ENCODE results near the gene ZNF366.

Gene ZNF366

GRCh38 chr5:72543811-72544210 lies 36.6 kb upstream of the ZNF366 start:
- no peak for TF ChIP-seq CTCF (IDR thresholded peaks at IDR 0.05; ENCODE audit: low read depth, low read length, missing control alignments)
- H3K4me3 ChIP-seq (ENCODE audit: low read depth, low read length), result no peak overlapping the region
- DNase-seq (ENCODE audit: low read depth), result no peak

- no peak overlapping the region for H3K4me3 ChIP-seq (ENCODE audit: low read depth, low read length)
- no peak for DNase-seq (ENCODE audit: low read depth)
- TF ChIP-seq CTCF (IDR thresholded peaks at IDR 0.05; ENCODE audit: low read depth, low read length, missing control alignments), result no peak
Observed at GRCh38 chr5:72543365-72543764, 36.2 kb upstream of the ZNF366 start.

- no peak overlapping the region for H3K4me3 ChIP-seq (ENCODE audit: low read depth, low read length)
- DNase-seq (ENCODE audit: low read depth), result no peak
- no peak for TF ChIP-seq CTCF (IDR thresholded peaks at IDR 0.05; ENCODE audit: low read depth, low read length, missing control alignments)
Observed at GRCh38 chr5:72542695-72543094, 35.5 kb upstream of the ZNF366 start.

- no peak for DNase-seq (ENCODE audit: low read depth)
- no peak for TF ChIP-seq CTCF (IDR thresholded peaks at IDR 0.05; ENCODE audit: low read depth, low read length, missing control alignments)
- no peak overlapping the region for H3K4me3 ChIP-seq (ENCODE audit: low read depth, low read length)
Observed at GRCh38 chr5:72541501-72542225, 34.5 kb upstream of the ZNF366 start.

GRCh38 chr5:72540759-72541438 lies 33.7 kb upstream of the ZNF366 start:
- no peak for TF ChIP-seq CTCF (IDR thresholded peaks at IDR 0.05; ENCODE audit: low read depth, low read length, missing control alignments)
- H3K4me3 ChIP-seq (ENCODE audit: low read depth, low read length), result no peak overlapping the region
- DNase-seq (ENCODE audit: low read depth), result no peak

GRCh38 chr5:72539726-72540125 lies 32.5 kb upstream of the ZNF366 start:
- no peak for DNase-seq (ENCODE audit: low read depth)
- TF ChIP-seq CTCF (IDR thresholded peaks at IDR 0.05; ENCODE audit: low read depth, low read length, missing control alignments), result no peak
- H3K4me3 ChIP-seq (ENCODE audit: low read depth, low read length), result no peak overlapping the region

GRCh38 chr5:72539038-72539437 lies 31.8 kb upstream of the ZNF366 start:
- DNase-seq (ENCODE audit: low read depth), result no peak
- no peak overlapping the region for H3K4me3 ChIP-seq (ENCODE audit: low read depth, low read length)
- TF ChIP-seq CTCF (IDR thresholded peaks at IDR 0.05; ENCODE audit: low read depth, low read length, missing control alignments), result no peak
